Adrenal gland (tissue), 5 donors: ENCODE results near the gene GAGE12J.

ENCODE experiments used
- CTCF ChIP-seq, 6 experiments: fragments of 450-650 bp in 4 of 6; fragments of 200-600 bp in 2 of 6; sonication (generic) in 1 of 6; IDR thresholded peaks; 1 replicate in 5 of 6; 2 replicates in 1 of 6; pipeline versions ENCODE4 v1.5.1 to v1.8.0; 2016 to 2021; ENCODE audit warnings: antibody characterized with exemption in 6 of 6, mild to moderate bottlenecking in 2 of 6, moderate library complexity in 1 of 6
- POLR2A ChIP-seq, 2 donors: fragments of 450-650 bp; IDR thresholded peaks; one replicate each; pipeline ENCODE4 v1.6.1; 2017; ENCODE audit warnings: antibody characterized with exemption in 2 of 2, mild to moderate bottlenecking in 2 of 2, moderate library complexity in 1 of 2
- donor health status: DM: no; HTN: no; CAD: no.

DNA sequence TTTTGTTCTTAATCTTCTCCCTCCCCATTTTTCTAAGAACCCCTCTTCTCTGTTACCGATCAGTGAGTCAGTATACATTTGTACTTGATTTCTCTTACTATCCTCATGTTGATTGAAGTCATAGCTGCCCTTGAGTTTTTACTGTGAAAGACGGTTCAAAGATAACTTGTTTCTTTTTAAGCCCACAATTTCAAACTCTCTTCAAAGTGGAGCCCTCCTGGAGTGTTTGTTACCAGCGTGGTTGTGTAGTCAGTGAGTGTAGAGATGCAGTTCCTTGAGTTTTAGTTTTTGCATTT lies 44.4 kb upstream of the GAGE12J start:
- TF ChIP-seq CTCF (IDR thresholded peaks at IDR 0.05) (no peak), POLR2A (IDR thresholded peaks at IDR 0.05) (no peak)
